GM12864 (cell line): ENCODE measurements around the gene CELA3B.
"Not testable (repeated sequence)": the region's sequence is repeated elsewhere in the genome, so short reads cannot be mapped to it uniquely, and the experiment has no call there.

Experiments used
- DNase-seq: peaks from one replicate; pipeline ENCODE4 v3.0.0-alpha.2; 2011; ENCODE audit warnings: low read depth
- H3K4me3 ChIP-seq: 2 replicates; pipeline ENCODE4 v1.5.1; 2011; ENCODE audit warnings: mild to moderate bottlenecking, low read depth, low read length, control low read depth
- TF ChIP-seq, protein P1 (sequence below): IDR thresholded peaks from 2 replicates; pipeline ENCODE4 v1.5.1; 2011; ENCODE audit warnings: low read depth, mild to moderate bottlenecking, moderate library complexity, low read length, control low read depth, inconsistent platforms; ENCODE audit errors: missing control alignments

Gene CELA3B

GRCh38 chr1:22001409-22001808, 24.6 kb downstream of the CELA3B start, which contains the start of gene CELA3A:
TSS of gene CELA3A (plus strand) at chr1:22001657. CDS start at chr1:22001675, 18 bp downstream.
- TF ChIP-seq, protein P1, sequence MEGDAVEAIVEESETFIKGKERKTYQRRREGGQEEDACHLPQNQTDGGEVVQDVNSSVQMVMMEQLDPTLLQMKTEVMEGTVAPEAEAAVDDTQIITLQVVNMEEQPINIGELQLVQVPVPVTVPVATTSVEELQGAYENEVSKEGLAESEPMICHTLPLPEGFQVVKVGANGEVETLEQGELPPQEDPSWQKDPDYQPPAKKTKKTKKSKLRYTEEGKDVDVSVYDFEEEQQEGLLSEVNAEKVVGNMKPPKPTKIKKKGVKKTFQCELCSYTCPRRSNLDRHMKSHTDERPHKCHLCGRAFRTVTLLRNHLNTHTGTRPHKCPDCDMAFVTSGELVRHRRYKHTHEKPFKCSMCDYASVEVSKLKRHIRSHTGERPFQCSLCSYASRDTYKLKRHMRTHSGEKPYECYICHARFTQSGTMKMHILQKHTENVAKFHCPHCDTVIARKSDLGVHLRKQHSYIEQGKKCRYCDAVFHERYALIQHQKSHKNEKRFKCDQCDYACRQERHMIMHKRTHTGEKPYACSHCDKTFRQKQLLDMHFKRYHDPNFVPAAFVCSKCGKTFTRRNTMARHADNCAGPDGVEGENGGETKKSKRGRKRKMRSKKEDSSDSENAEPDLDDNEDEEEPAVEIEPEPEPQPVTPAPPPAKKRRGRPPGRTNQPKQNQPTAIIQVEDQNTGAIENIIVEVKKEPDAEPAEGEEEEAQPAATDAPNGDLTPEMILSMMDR, result no peak
- H3K4me3 ChIP-seq, result no peak within 1 kb of the TSS
- DNase-seq, result no peak

GRCh38 chr1:22002461-22002860, 25.6 kb downstream of the CELA3B start:
- H3K4me3 ChIP-seq, DNase-seq: not testable (repeated sequence)

- DNase-seq, H3K4me3 ChIP-seq: not testable (repeated sequence)
Observed at GRCh38 chr1:22002875-22003274, 26.1 kb downstream of the CELA3B start.

DNA sequence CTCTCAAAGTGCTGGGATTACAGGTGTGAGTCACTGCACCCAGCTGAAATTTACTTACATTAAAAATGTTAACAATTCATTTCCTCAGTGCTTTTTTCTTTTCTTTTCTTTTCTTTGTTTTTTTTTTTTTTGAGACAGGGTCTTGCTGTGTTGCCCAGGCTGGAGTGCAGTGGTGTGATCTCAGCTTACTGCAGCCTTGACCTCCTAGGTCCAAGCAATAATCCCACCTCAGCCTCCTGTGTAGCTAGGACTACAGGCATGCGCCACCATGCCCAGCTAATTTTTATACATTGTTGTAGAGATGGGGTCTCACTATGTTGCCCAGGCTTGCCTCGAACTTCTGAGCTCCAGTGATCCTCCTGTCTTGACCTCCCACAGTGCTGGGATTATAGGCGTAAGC, 27.1 kb downstream of the CELA3B start:
- not testable (repeated sequence) for H3K4me3 ChIP-seq, DNase-seq

DNA sequence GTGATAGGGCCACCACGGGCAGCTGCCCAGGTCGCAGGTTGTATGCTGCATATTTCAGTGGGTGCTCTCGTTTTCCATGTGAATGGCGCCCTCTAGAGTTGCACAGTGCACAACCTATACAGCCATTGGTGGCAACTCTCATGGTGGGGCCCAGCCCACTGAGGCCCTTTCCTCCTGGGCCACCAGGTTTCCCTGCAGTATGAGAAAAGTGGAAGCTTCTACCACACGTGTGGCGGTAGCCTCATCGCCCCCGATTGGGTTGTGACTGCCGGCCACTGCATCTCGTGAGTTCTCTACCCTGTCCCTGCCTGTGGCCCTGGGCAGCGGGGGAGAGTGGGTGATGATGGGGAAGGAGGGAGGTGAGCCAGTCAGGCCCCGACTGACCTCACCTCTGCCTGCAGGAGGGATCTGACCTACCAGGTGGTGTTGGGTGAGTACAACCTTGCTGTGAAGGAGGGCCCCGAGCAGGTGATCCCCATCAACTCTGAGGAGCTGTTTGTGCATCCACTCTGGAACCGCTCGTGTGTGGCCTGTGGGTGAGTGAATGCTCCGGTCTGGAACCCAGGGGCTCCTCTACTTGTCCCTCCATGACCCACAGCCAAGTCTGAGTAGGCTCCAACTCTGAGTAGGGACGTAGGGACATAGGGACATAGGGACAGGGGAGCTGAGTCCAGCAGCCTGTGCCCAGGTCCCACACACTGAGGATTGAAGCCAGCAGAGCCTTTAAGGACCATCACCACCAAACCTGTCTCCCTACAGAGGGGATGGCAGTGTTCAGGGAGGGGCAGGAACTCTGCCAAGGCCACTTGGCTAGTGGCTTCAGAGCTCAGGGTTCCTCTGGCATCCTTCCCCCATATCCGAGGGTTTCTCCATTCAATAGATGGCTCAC, 28.7 kb downstream of the CELA3B start:
- not testable (repeated sequence) for H3K4me3 ChIP-seq, DNase-seq
- TF ChIP-seq, protein P1, result peak; percentile 29

DNA sequence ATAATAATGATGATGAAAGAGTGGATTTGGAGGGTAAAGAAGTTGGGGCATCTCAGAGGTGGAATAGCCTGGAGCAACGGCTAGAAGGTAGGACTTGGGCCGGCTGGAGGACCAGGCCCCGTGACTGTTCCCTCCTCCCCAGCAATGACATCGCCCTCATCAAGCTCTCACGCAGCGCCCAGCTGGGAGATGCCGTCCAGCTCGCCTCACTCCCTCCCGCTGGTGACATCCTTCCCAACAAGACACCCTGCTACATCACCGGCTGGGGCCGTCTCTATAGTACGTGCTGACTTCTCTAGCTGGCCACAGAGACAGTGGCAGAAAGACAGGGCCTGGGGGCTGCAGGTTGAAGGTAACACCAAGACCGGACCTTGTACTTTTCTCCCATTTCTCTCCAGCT, 29.9 kb downstream of the CELA3B start:
- H3K4me3 ChIP-seq, DNase-seq: not testable (repeated sequence)

GRCh38 chr1:22007262-22007661, 30.4 kb downstream of the CELA3B start:
- not testable (repeated sequence) for H3K4me3 ChIP-seq, DNase-seq

GRCh38 chr1:22009566-22009965, 32.7 kb downstream of the CELA3B start:
- H3K4me3 ChIP-seq, DNase-seq: not testable (repeated sequence)

DNA sequence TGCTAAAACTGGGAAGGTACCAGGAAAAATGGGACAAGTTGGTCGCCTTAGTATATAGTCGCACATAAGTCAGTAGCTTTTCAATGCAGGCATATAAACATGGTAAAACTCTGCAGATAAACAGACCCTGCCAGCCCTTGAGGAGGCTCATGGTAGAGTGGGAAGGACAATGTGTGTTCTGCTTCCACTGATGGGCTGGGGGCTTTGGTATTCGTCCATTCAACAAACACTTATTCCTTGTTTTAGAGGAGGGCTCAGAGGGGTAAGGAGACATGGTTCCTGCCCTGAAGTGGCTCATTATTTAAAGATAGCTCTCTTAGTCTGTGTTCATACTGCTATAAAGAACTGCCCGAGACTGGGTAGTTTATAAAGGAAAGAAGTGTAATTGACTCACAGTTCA, 35.9 kb downstream of the CELA3B start:
- not testable (repeated sequence) for H3K4me3 ChIP-seq, DNase-seq

DNA sequence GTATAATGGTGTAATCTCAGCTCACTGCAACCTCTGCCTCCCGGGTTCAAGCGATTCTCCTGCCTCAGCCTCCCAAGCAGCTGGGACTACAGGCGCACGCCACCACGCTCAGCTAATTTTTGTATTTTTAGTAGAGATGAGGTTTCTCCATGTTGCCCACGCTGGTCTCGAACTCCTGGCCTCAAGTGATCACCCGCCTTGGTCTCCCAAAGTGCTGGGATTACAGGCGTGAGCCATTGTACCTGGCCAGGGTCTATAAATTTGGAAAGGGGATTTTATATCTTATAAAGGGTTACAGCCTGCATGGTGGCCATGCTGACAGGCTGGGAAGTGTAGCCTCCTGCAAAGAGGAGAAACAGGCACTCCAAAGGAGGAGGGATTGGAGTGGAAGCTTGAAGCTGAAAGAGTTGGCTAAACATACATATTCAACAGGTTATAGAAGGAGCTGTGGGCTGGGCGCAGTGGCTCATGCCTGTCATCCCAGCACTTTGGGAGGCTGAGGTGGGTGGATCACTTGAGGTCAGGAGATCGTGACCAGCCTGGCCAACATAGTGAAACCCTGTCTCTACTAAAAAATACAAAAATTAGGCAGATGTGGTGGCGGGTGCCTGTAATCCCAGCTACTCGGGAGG, 37.9 kb downstream of the CELA3B start:
- not testable (repeated sequence) for H3K4me3 ChIP-seq, DNase-seq

- H3K4me3 ChIP-seq, result no peak overlapping the region
- TF ChIP-seq, protein P1, result peak; percentile 36
- peak; percentile 49 for DNase-seq
Observed at GRCh38 chr1:22018583-22019559, 42.0 kb downstream of the CELA3B start.
